ENCODE results near the gene PIEZO1. TPM values are rescaled to one million over a fixed set of nuclear protein-coding genes. Genes with fewer than 3 reads are reported as not detected.

PIEZO1 gene
- total RNA-seq, 1 donor from 2014 or later = 37.7 TPM

DNA sequence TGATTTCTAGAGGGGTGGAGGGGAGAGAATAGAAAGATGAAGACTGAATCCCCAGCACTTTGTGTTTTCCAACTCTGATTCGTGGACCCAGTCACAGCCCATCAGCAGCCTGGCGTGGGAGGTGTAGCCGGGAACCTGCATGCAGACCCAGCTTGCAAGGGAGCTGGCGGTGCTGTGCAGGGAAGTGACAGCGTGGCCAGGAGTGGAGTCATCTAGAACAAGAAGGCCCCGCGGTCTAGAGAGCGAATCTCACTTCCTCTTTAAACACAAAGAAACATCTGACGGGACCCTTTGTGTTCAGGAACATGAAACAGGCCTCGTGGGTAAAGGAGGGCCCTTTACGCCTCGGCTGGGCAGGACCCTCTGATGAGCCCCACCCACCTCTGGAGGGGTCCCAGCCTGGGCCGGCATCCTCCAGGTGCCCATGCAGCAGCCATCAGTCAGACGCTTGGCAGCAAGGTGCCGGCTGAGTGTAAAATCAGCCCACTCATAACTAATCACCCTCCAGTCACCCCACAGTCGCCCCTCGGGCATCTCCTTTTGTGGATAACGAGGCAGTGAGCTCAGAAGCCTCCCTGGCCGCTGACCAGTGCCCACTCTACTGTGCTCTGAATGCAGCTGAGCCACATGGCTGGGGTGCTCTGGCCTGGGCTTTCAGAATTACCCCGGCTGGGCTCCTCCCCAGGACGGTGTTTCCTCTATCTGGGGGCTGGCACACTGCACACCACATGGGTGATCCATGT lies 103.1 kb downstream of the PIEZO1 start:
- H3K36me3 Mint-ChIP-seq (ENCODE audit: insufficient read depth) = no peaks in the 10 kb centered on the region
- no peak overlapping the region for H3K27ac Mint-ChIP-seq
- H3K27me3 Mint-ChIP-seq = peaks cover 22% of the 10 kb centered on the region
- peaks cover 2% of the 10 kb centered on the region for H3K4me1 Mint-ChIP-seq (ENCODE audit: low read depth)
- TF ChIP-seq, protein P1, sequence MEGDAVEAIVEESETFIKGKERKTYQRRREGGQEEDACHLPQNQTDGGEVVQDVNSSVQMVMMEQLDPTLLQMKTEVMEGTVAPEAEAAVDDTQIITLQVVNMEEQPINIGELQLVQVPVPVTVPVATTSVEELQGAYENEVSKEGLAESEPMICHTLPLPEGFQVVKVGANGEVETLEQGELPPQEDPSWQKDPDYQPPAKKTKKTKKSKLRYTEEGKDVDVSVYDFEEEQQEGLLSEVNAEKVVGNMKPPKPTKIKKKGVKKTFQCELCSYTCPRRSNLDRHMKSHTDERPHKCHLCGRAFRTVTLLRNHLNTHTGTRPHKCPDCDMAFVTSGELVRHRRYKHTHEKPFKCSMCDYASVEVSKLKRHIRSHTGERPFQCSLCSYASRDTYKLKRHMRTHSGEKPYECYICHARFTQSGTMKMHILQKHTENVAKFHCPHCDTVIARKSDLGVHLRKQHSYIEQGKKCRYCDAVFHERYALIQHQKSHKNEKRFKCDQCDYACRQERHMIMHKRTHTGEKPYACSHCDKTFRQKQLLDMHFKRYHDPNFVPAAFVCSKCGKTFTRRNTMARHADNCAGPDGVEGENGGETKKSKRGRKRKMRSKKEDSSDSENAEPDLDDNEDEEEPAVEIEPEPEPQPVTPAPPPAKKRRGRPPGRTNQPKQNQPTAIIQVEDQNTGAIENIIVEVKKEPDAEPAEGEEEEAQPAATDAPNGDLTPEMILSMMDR (IDR thresholded peaks at IDR 0.05; ENCODE audit: unreplicated experiment) = no peak
- no peak for DNase-seq (ENCODE audit: low spot score, unreplicated experiment)
- H3K4me3 Mint-ChIP-seq (ENCODE audit: low read depth) = no peak overlapping the region
- no peaks in the 10 kb centered on the region for H3K9me3 Mint-ChIP-seq (ENCODE audit: low read depth)

DNA sequence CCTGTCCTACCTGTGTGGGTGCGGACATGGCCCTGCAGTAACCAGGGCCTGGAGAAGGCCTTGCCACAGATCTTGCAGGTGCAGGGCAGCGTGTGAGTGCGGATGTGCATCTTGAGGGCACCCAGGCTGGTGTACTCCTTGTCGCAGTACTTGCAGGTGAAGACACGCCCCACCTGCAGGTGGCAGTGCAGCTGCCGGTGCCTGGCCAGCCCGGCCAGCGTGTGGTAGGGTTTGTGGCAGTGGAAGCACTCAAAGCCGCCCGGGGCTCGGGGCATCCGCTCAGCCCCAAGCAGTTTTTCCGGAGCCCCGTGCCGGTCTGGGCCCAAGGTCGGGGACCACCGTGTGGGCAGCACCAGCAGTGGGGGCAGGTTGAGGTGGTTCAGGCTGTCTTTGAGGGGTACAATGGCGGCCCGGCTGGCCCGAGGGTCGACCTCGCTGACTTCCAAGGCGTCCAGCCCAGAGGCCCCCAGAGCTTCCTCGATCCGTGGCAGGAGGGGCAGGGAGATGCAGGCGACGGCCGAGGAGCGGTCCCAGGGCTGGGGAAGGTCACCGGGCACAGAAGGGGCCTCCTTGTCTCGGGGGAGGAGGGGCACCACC lies 103.8 kb downstream of the PIEZO1 start:
- Mint-ChIP-seq H3K4me1 (ENCODE audit: low read depth) (peaks cover 2% of the 10 kb centered on the region), H3K27me3 (peaks cover 22% of the 10 kb centered on the region), H3K27ac (no peak overlapping the region), H3K4me3 (ENCODE audit: low read depth) (no peak overlapping the region), H3K36me3 (ENCODE audit: insufficient read depth) (no peaks in the 10 kb centered on the region), H3K9me3 (ENCODE audit: low read depth) (no peaks in the 10 kb centered on the region)
- no peak for DNase-seq (ENCODE audit: low spot score, unreplicated experiment)
- TF ChIP-seq, protein P1 (IDR thresholded peaks at IDR 0.05; ENCODE audit: unreplicated experiment) = peak; percentile 40

DNA sequence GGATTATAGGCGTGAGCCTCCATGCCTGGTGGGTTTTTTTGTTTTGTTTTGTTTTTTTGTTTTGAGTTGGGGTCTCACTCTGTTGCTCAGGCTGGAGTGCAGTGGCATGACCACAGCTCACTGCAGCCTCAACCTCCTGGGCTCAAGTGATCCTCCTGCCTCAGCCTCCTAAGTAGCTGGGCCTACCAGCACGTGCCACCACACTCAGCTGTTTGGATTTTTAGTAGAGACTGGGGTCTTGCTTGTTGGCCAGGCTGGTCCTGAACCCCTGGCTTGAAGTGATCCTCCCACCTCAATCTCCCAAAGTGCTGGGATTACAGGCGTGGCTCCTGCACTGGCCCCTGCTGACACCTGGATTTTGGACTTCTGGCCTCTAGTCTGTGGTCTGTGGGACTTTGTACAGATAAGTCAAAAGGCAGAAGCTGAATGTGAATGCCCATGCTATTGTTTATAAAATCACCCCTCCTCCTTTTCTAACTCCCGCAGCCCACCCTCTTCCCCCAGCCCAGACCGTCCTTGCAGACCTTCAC lies 104.4 kb downstream of the PIEZO1 start:
- peaks cover 22% of the 10 kb centered on the region for H3K27me3 Mint-ChIP-seq
- TF ChIP-seq, protein P1 (IDR thresholded peaks at IDR 0.05; ENCODE audit: unreplicated experiment) = no peak
- peaks cover 2% of the 10 kb centered on the region for H3K4me1 Mint-ChIP-seq (ENCODE audit: low read depth)
- no peaks in the 10 kb centered on the region for H3K9me3 Mint-ChIP-seq (ENCODE audit: low read depth)
- DNase-seq (ENCODE audit: low spot score, unreplicated experiment) = no peak
- H3K27ac Mint-ChIP-seq = no peak overlapping the region
- no peak overlapping the region for H3K4me3 Mint-ChIP-seq (ENCODE audit: low read depth)
- H3K36me3 Mint-ChIP-seq (ENCODE audit: insufficient read depth) = no peaks in the 10 kb centered on the region

DNA sequence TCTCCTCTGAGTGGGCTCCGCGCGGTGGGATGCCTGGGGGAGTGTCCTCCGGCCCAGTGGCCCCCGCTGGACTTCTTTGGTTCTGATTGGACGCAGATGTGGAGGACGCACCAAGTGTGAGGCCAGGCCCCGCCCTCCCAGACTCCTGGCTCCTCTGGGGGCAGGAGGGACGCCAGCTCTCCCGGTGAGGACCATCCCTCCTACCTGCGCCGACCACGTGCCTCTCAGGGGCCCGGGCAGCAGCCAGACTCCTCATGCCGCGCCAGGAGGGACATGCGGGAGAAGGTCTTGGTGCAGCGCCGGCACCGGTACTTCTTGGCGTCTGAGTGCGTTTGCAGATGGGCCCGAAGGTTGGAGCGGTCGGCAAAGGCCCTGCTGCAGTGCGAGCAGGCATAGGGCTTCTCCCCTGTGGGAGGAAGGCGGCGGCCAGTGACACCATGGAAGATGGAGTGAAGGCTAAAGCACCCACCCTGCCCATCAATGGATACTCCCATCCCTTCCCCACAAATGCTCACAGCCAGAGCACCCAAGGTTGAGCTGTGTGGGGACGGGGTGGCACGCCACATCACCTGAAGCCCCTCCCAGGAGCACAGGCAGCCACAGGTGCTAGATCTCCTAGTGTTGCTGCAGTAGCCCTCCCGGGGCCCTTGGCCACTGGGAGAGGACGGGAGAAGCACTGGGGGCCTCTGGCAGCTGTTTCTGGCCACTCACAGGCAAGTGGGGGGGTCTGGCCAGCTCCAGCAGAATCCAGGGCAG lies 106.6 kb downstream of the PIEZO1 start:
- DNase-seq (ENCODE audit: low spot score, unreplicated experiment) = no peak
- H3K36me3 Mint-ChIP-seq (ENCODE audit: insufficient read depth) = no peaks in the 10 kb centered on the region
- peaks cover 5% of the 10 kb centered on the region for H3K27me3 Mint-ChIP-seq
- H3K4me1 Mint-ChIP-seq (ENCODE audit: low read depth) = no peaks in the 10 kb centered on the region
- TF ChIP-seq, protein P1 (IDR thresholded peaks at IDR 0.05; ENCODE audit: unreplicated experiment) = no peak
- H3K27ac Mint-ChIP-seq = no peak overlapping the region
- H3K4me3 Mint-ChIP-seq (ENCODE audit: low read depth) = no peak overlapping the region
- H3K9me3 Mint-ChIP-seq (ENCODE audit: low read depth) = no peaks in the 10 kb centered on the region

DNA sequence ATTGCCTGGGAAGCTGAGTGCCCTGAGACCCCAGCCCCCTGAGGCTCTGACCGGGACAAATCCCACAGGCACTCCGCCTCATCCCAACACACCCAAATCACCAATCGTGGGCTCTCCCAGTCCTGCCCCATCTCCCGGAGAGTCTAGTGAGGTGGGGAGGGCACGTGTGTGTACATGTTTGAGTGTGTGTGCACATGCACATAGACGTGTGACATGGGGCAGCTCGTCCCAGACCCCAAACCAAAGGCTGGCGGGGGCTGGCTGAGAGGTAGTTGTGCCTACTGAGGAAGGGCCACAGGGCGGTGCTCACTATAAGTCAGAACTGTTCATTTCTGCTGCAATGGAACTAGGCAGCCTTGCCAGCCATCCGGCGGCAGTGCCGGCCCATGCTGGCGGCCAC lies 107.3 kb downstream of the PIEZO1 start:
- H3K27ac Mint-ChIP-seq = no peak overlapping the region
- DNase-seq (ENCODE audit: low spot score, unreplicated experiment) = no peak
- no peaks in the 10 kb centered on the region for H3K36me3 Mint-ChIP-seq (ENCODE audit: insufficient read depth)
- H3K4me3 Mint-ChIP-seq (ENCODE audit: low read depth) = no peak overlapping the region
- H3K9me3 Mint-ChIP-seq (ENCODE audit: low read depth) = no peaks in the 10 kb centered on the region
- peaks cover 5% of the 10 kb centered on the region for H3K27me3 Mint-ChIP-seq
- TF ChIP-seq, protein P1 (IDR thresholded peaks at IDR 0.05; ENCODE audit: unreplicated experiment) = no peak
- H3K4me1 Mint-ChIP-seq (ENCODE audit: low read depth) = no peaks in the 10 kb centered on the region
